ENCODE data around the gene PADI2.

PADI2 gene

GRCh38 chr1:17112496-17113236 lies 6.6 kb downstream of the PADI2 start:
- peak; percentile 14 for DNase-seq (ENCODE audit: low spot score)

- no peak for DNase-seq (ENCODE audit: low spot score)
These were observed 7.2 kb downstream of the PADI2 start for GRCh38 chr1:17112076-17112475.

- no peak for DNase-seq (ENCODE audit: low spot score)
These were observed 8.7 kb downstream of the PADI2 start for GRCh38 chr1:17110555-17110926.

- peak; percentile 96 for DNase-seq (ENCODE audit: low spot score)
These were observed 9.2 kb downstream of the PADI2 start for GRCh38 chr1:17109892-17110554.

GRCh38 chr1:17108786-17109185 lies 10.5 kb downstream of the PADI2 start:
- no peak for DNase-seq (ENCODE audit: low spot score)

GRCh38 chr1:17108360-17108759 lies 10.9 kb downstream of the PADI2 start:
- no peak for DNase-seq (ENCODE audit: low spot score)

- DNase-seq (ENCODE audit: low spot score), result no peak
These were observed 14.5 kb downstream of the PADI2 start for GRCh38 chr1:17104782-17105181.

- DNase-seq (ENCODE audit: low spot score), result no peak
These were observed 17.0 kb downstream of the PADI2 start for GRCh38 chr1:17102232-17102631.

GRCh38 chr1:17101261-17101660 lies 18.0 kb downstream of the PADI2 start:
- no peak for DNase-seq (ENCODE audit: low spot score)

- DNase-seq (ENCODE audit: low spot score), result no peak
These were observed 19.5 kb downstream of the PADI2 start for GRCh38 chr1:17099616-17100340.

- peak; percentile 82 for DNase-seq (ENCODE audit: low spot score)
These were observed 20.6 kb downstream of the PADI2 start for GRCh38 chr1:17098446-17099317.

- no peak for DNase-seq (ENCODE audit: low spot score)
These were observed 21.5 kb downstream of the PADI2 start for GRCh38 chr1:17097787-17098186.

- DNase-seq (ENCODE audit: low spot score), result no peak
These were observed 22.1 kb downstream of the PADI2 start for GRCh38 chr1:17097147-17097546.

GRCh38 chr1:17096584-17096983 lies 22.7 kb downstream of the PADI2 start:
- DNase-seq (ENCODE audit: low spot score), result no peak

GRCh38 chr1:17095141-17095540 lies 24.1 kb downstream of the PADI2 start:
- DNase-seq (ENCODE audit: low spot score), result no peak

- DNase-seq (ENCODE audit: low spot score), result no peak
These were observed 24.6 kb downstream of the PADI2 start for GRCh38 chr1:17094664-17095063.

GRCh38 chr1:17093822-17094393 lies 25.3 kb downstream of the PADI2 start:
- no peak for DNase-seq (ENCODE audit: low spot score)

- no peak for DNase-seq (ENCODE audit: low spot score)
These were observed 28.0 kb downstream of the PADI2 start for GRCh38 chr1:17091252-17091651.

GRCh38 chr1:17089506-17089905 lies 29.7 kb downstream of the PADI2 start:
- DNase-seq (ENCODE audit: low spot score), result peak; percentile 98

- DNase-seq (ENCODE audit: low spot score), result no peak
These were observed 32.5 kb downstream of the PADI2 start for GRCh38 chr1:17086751-17087150.

- DNase-seq (ENCODE audit: low spot score), result no peak
These were observed 34.5 kb downstream of the PADI2 start for GRCh38 chr1:17084787-17085186.

- DNase-seq (ENCODE audit: low spot score), result no peak
These were observed 36.5 kb downstream of the PADI2 start for GRCh38 chr1:17082761-17083160.
